Mesothelial cell of epicardium (in vitro differentiated cells): Measurements from ENCODE around the gene RGL3. TPM values are rescaled to one million over a fixed set of nuclear protein-coding genes. Genes with fewer than 3 reads are reported as not detected.

Source experiments
- DNase-seq, 2 experiments: peaks; one replicate each; pipeline ENCODE4 v3.0.0; 2021; ENCODE audit warnings: low spot score in 2 of 2; ENCODE audit not compliant: unreplicated experiment in 2 of 2
- H3K27ac Mint-ChIP-seq: 2 replicates; pipeline ENCODE4 v1.8.0; 2021; ENCODE audit warnings: mixed read lengths
- H3K27me3 Mint-ChIP-seq: 2 replicates; pipeline ENCODE4 v1.8.0; 2021; ENCODE audit warnings: low read depth, mixed read lengths
- H3K36me3 Mint-ChIP-seq: 2 replicates; pipeline ENCODE4 v1.8.0; 2021; ENCODE audit warnings: mixed read lengths
- H3K4me1 Mint-ChIP-seq: 2 replicates; pipeline ENCODE4 v1.8.0; 2021; ENCODE audit warnings: mixed read lengths
- H3K4me3 Mint-ChIP-seq: 2 replicates; pipeline ENCODE4 v1.8.0; 2021; ENCODE audit warnings: mild to moderate bottlenecking, moderate library complexity, mixed read lengths
- H3K9me3 Mint-ChIP-seq: 2 replicates; pipeline ENCODE4 v1.8.0; 2021; ENCODE audit warnings: mixed read lengths
- total RNA-seq: library from RNA; stranded (reverse); gene quantifications from 3 replicates; pipeline ENCODE4 v1.2.1, GENCODE V29; 2021
- TF ChIP-seq, protein P1 (sequence below): fragments of 200-600 bp; sonication (generic); IDR thresholded peaks from one replicate; pipeline ENCODE4 v1.5.0; 2021; ENCODE audit warnings: antibody characterized with exemption; ENCODE audit not compliant: unreplicated experiment

RGL3 gene
- total RNA-seq, 1 donor from 2014 or later = 80.8 TPM

- Mint-ChIP-seq H3K4me3 (no peak overlapping the region), H3K36me3 (no peaks in the 10 kb centered on the region), H3K27ac (no peak overlapping the region), H3K27me3 (peaks cover 15% of the 10 kb centered on the region), H3K9me3 (no peaks in the 10 kb centered on the region), H3K4me1 (peaks cover 18% of the 10 kb centered on the region)
- DNase-seq = no peak
- TF ChIP-seq, protein P1, sequence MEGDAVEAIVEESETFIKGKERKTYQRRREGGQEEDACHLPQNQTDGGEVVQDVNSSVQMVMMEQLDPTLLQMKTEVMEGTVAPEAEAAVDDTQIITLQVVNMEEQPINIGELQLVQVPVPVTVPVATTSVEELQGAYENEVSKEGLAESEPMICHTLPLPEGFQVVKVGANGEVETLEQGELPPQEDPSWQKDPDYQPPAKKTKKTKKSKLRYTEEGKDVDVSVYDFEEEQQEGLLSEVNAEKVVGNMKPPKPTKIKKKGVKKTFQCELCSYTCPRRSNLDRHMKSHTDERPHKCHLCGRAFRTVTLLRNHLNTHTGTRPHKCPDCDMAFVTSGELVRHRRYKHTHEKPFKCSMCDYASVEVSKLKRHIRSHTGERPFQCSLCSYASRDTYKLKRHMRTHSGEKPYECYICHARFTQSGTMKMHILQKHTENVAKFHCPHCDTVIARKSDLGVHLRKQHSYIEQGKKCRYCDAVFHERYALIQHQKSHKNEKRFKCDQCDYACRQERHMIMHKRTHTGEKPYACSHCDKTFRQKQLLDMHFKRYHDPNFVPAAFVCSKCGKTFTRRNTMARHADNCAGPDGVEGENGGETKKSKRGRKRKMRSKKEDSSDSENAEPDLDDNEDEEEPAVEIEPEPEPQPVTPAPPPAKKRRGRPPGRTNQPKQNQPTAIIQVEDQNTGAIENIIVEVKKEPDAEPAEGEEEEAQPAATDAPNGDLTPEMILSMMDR = no peak
Measured at GRCh38 chr19:11377756-11378155, 41.4 kb downstream of the RGL3 start.

- no peaks in the 10 kb centered on the region for H3K9me3 Mint-ChIP-seq
- peak overlapping the region; percentile 61 for H3K27ac Mint-ChIP-seq
- H3K36me3 Mint-ChIP-seq = no peaks in the 10 kb centered on the region
- no peak for DNase-seq
- peaks cover 10% of the 10 kb centered on the region for H3K27me3 Mint-ChIP-seq
- H3K4me3 Mint-ChIP-seq = peak overlapping the region; percentile 1
- peaks cover 16% of the 10 kb centered on the region for H3K4me1 Mint-ChIP-seq
- TF ChIP-seq, protein P1 = no peak
Measured at GRCh38 chr19:11377237-11377636, 41.9 kb downstream of the RGL3 start.

DNA sequence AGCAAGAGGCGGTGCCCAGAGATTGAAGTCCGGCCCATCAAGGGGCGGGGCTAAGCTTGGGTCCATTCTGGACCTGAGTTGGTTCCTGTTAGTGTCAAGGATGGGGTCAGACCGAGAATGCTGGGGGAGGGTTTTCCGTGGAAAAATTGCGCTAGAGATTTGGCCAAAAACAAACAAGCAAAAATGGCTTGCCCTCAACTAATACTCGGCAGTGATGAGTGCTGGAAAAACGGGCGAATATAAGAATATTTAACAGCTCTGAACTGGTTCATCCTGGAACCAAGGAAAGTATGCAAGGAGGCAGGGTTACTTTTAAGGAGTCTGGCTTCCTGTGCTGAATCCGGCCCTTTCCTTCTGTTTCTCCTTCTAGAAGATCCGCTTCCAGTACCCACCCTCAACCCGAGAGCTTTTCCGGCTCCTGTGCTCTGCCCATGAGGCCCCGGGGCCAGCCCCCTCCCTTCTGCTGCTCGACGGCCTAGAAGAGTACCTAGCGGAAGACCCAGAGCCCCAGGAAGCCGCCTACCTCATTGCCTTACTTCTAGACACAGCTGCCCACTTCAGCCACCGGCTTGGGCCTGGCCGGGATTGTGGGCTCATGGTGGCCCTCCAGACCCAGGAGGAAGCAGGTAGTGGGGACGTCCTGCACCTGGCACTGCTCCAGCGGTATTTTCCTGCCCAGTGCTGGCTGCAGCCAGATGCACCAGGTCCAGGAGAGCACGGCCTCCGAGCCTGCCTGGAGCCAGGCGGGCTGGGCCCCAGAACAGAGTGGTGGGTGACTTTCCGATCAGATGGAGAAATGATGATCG is 43.8 kb downstream of the RGL3 start:
- TF ChIP-seq, protein P1 = no peak
- H3K36me3 Mint-ChIP-seq = peaks cover 4% of the 10 kb centered on the region
- H3K4me3 Mint-ChIP-seq = no peak overlapping the region
- peaks cover 3% of the 10 kb centered on the region for H3K4me1 Mint-ChIP-seq
- no peak overlapping the region for H3K27ac Mint-ChIP-seq
- H3K27me3 Mint-ChIP-seq = no peaks in the 10 kb centered on the region
- DNase-seq = peak in 1 of 2 experiments; percentile 54
- no peaks in the 10 kb centered on the region for H3K9me3 Mint-ChIP-seq

GRCh38 chr19:11374433-11375142 is 44.5 kb downstream of the RGL3 start, which contains the start of gene SWSAP1:
SWSAP1 (plus strand) TSS chr19:11374666; CDS start chr19:11374681, 15 bp downstream.
- Mint-ChIP-seq H3K4me1 (peaks cover 3% of the 10 kb centered on the region), H3K9me3 (no peaks in the 10 kb centered on the region), H3K36me3 (peaks cover 4% of the 10 kb centered on the region), H3K4me3 (no peak within 1 kb of the TSS), H3K27ac (no peak within 1 kb of the TSS), H3K27me3 (no peaks in the 10 kb centered on the region)
- DNase-seq = peak; percentile 92 to 95
- TF ChIP-seq, protein P1 = no peak

- Mint-ChIP-seq H3K27ac (no peak overlapping the region), H3K9me3 (no peaks in the 10 kb centered on the region), H3K4me3 (no peak overlapping the region), H3K4me1 (peaks cover 3% of the 10 kb centered on the region), H3K36me3 (peaks cover 4% of the 10 kb centered on the region), H3K27me3 (no peaks in the 10 kb centered on the region)
- TF ChIP-seq, protein P1 = no peak
- no peak for DNase-seq
Measured at GRCh38 chr19:11373885-11374432, 45.2 kb downstream of the RGL3 start.
